ENCODE results near the gene NR3C2.

DNA sequence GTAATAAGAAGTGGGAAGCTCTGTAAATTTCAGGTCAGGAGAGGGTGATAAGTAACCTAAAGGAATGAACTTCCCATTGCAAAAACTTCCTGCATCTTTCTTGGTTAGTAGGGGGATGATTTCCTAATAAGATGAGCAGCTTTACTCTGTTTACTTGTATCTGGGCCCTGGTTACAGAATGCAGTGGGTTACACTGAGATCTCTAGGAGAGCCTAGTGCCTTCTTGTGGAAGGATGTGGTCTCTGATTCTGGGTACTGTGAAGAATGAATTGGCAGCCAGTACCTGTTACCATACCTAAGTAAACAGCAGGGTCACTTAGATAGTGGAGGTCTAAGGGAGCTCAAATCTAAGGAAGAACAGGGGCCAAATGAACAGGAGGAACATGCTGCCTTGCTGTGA, 389.8 kb downstream of the NR3C2 start:
- TF ChIP-seq, protein P1, sequence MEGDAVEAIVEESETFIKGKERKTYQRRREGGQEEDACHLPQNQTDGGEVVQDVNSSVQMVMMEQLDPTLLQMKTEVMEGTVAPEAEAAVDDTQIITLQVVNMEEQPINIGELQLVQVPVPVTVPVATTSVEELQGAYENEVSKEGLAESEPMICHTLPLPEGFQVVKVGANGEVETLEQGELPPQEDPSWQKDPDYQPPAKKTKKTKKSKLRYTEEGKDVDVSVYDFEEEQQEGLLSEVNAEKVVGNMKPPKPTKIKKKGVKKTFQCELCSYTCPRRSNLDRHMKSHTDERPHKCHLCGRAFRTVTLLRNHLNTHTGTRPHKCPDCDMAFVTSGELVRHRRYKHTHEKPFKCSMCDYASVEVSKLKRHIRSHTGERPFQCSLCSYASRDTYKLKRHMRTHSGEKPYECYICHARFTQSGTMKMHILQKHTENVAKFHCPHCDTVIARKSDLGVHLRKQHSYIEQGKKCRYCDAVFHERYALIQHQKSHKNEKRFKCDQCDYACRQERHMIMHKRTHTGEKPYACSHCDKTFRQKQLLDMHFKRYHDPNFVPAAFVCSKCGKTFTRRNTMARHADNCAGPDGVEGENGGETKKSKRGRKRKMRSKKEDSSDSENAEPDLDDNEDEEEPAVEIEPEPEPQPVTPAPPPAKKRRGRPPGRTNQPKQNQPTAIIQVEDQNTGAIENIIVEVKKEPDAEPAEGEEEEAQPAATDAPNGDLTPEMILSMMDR (IDR thresholded peaks at IDR 0.05) = no peak
- no peak for TF ChIP-seq POLR2A (IDR thresholded peaks at IDR 0.05)

Data from adrenal gland (tissue), 5 donors.